HG03342 (cell line): ENCODE results near the gene DCST1.

Source experiments
- ATAC-seq: cut with Tn5 transposase; IDR thresholded peaks from one replicate; pipeline ENCODE4 v1.9.1; 2021; ENCODE audit warnings: mild to moderate bottlenecking, moderate library complexity; ENCODE audit not compliant: unreplicated experiment

Gene DCST1

GRCh38 chr1:155083865-155084721, 50.5 kb downstream of the DCST1 start:
- no peak for ATAC-seq

- ATAC-seq: peak; percentile 68
Observed at GRCh38 chr1:155084722-155085503, 51.3 kb downstream of the DCST1 start.

GRCh38 chr1:155085504-155086127, 52.0 kb downstream of the DCST1 start:
- ATAC-seq: no peak

GRCh38 chr1:155086128-155086741, 52.6 kb downstream of the DCST1 start:
- ATAC-seq: no peak

GRCh38 chr1:155086856-155087535, 53.4 kb downstream of the DCST1 start:
- no peak for ATAC-seq

- ATAC-seq: no peak
Observed at GRCh38 chr1:155091071-155092051, 57.7 kb downstream of the DCST1 start.

GRCh38 chr1:155092131-155092530, 58.5 kb downstream of the DCST1 start:
- ATAC-seq: no peak

GRCh38 chr1:155092641-155093040, 59.0 kb downstream of the DCST1 start:
- ATAC-seq: no peak

- ATAC-seq: no peak
Observed at GRCh38 chr1:155093911-155094621, 60.4 kb downstream of the DCST1 start.

- ATAC-seq: no peak
Observed at GRCh38 chr1:155094622-155094948, 61.0 kb downstream of the DCST1 start.

- no peak for ATAC-seq
Observed at GRCh38 chr1:155099331-155099730, 65.7 kb downstream of the DCST1 start.
